Kidney (tissue), 14 donors: ENCODE results near the gene SH3RF3. TPM values are rescaled to one million over a fixed set of nuclear protein-coding genes. Genes with fewer than 3 reads are reported as not detected.

Experiments
- DNase-seq, 5 donors: peaks; one replicate each; pipeline ENCODE4 v3.0.0-alpha.2; 2013 to 2020
- FAIRE-seq: peaks from 2 replicates; lab custom pipeline; 2012; peaks lifted over from hg19 to GRCh38; lab: Jason Lieb, UNC
- H3K27ac ChIP-seq, 2 donors: one replicate each; pipeline ENCODE4 v1.7.0; 2013; ENCODE audit warnings: low read depth in 2 of 2, low read length in 2 of 2, inconsistent platforms in 1 of 2
- H3K27me3 ChIP-seq: one replicate; pipeline ENCODE4 v1.7.1; 2013; ENCODE audit warnings: low read length, inconsistent platforms; ENCODE audit not compliant: control insufficient read depth, insufficient read depth
- H3K36me3 ChIP-seq, 3 donors: one replicate each; pipeline versions ENCODE4 v1.7.0 to v1.7.1; 2013; ENCODE audit warnings: low read length in 3 of 3, control low read depth in 1 of 3, inconsistent platforms in 1 of 3; ENCODE audit not compliant: insufficient read depth in 3 of 3, control insufficient read depth in 2 of 3
- H3K4me1 ChIP-seq, 3 donors: one replicate each; pipeline versions ENCODE4 v1.7.0 to v1.7.1; 2013; ENCODE audit warnings: low read length in 3 of 3, inconsistent platforms in 1 of 3, low read depth in 1 of 3; ENCODE audit not compliant: control insufficient read depth in 2 of 3, insufficient read depth in 2 of 3
- H3K4me3 ChIP-seq, 3 donors: one replicate each; pipeline versions ENCODE4 v1.7.0 to v1.8.1; 2013; ENCODE audit warnings: low read length in 3 of 3, control low read depth in 1 of 3, inconsistent platforms in 1 of 3
- H3K9ac ChIP-seq, 3 donors: one replicate each; pipeline versions ENCODE4 v1.7.0 to v1.7.1; 2013; ENCODE audit warnings: low read length in 3 of 3, control low read depth in 1 of 3, inconsistent platforms in 1 of 3
- H3K9me3 ChIP-seq, 3 donors: one replicate each; pipeline versions ENCODE4 v1.7.0 to v1.7.1; 2013; ENCODE audit warnings: low read length in 3 of 3, control low read depth in 1 of 3, inconsistent platforms in 1 of 3; ENCODE audit not compliant: control insufficient read depth in 2 of 3, insufficient read depth in 1 of 3
- intact Hi-C: fragments of 100-400 bp; cut with DNase I; formaldehyde crosslinking; loops from one replicate; pipeline ENCODE4 v1.11.1; 2022
- polyA plus RNA-seq: library from polyadenylated mRNA; stranded (reverse); fragments of 350-450 nt; fragmentation: Illumina TruSeq; extraction: RNeasy Lipid Tissue Mini Kit (QIAGEN cat#74804); gene quantifications from one replicate; pipeline ENCODE4 v1.2.3, GENCODE V29; 2014; ENCODE audit warnings: low read depth, low replicate concordance; ENCODE audit not compliant: insufficient read depth
- total RNA-seq: library from RNA; stranded (reverse); fragmentation: NEBNext Ultra II Directional; extraction: Animal tissue kit (Norgen Biotek cat#: 25700); gene quantifications from one replicate; pipeline ENCODE4 v1.2.1, GENCODE V29; 2021
- TF ChIP-seq, protein P1 (sequence below): IDR thresholded peaks from 3 replicates; pipeline ENCODE4 v1.5.1; 2012; ENCODE audit warnings: mild to moderate bottlenecking, moderate library complexity, borderline replicate concordance; ENCODE audit not compliant: insufficient read depth; ENCODE audit errors: extremely low read depth
- donor health status: control.
- donor health status: control.
- donor health status: control.
- donor health status: control.
- donor health status: control.
- donor health status: DM: yes; HTN: yes; CAD: no.
- donor health status: Normal renal cell carcinoma (clear cell type).

Gene SH3RF3
- total and polyA plus RNA-seq, 2 donors from 2014 or later: 1.7 to 10.7 TPM

DNA sequence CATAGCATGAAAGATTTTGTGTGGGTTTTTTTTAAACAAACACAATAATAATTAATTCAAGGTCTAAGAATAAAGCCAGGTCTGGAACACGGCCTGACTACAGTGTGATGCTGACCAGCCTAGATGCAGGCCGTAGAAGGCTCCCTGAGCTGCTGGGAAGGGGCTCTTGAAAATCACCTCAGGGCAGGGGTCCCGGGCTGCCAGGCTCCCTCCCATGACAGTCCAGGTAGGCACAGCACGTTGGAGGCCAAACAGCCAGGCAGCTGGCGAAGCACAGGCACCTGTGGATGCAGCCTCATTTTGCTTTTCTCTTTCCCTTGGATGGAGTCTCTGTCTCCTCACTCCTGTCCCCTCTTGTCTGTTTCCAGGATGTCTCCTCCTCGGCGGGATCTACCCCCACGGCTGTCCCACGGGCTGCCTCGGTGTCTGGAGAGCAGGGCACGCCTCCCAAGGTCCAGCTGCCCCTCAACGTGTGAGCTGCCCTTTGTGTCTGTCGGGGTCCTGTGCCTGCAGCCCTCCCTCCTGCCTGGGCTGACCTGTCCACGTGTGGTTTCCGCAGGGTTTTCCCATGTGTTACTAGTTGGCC, 290.3 kb downstream of the SH3RF3 start:
- intact Hi-C loops: no loop called here
- Histone ChIP-seq H3K4me3 (no peak overlapping the region), H3K36me3 (no peaks in the 10 kb centered on the region), H3K27ac (no peak overlapping the region), H3K4me1 (no peaks in the 10 kb centered on the region), H3K27me3 (no peaks in the 10 kb centered on the region), H3K9me3 (no peaks in the 10 kb centered on the region), H3K9ac (no peak overlapping the region)
- peak in 1 of 5 donors; percentile 68 for DNase-seq
- TF ChIP-seq, protein P1, sequence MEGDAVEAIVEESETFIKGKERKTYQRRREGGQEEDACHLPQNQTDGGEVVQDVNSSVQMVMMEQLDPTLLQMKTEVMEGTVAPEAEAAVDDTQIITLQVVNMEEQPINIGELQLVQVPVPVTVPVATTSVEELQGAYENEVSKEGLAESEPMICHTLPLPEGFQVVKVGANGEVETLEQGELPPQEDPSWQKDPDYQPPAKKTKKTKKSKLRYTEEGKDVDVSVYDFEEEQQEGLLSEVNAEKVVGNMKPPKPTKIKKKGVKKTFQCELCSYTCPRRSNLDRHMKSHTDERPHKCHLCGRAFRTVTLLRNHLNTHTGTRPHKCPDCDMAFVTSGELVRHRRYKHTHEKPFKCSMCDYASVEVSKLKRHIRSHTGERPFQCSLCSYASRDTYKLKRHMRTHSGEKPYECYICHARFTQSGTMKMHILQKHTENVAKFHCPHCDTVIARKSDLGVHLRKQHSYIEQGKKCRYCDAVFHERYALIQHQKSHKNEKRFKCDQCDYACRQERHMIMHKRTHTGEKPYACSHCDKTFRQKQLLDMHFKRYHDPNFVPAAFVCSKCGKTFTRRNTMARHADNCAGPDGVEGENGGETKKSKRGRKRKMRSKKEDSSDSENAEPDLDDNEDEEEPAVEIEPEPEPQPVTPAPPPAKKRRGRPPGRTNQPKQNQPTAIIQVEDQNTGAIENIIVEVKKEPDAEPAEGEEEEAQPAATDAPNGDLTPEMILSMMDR: no peak
- no peak for FAIRE-seq

DNA sequence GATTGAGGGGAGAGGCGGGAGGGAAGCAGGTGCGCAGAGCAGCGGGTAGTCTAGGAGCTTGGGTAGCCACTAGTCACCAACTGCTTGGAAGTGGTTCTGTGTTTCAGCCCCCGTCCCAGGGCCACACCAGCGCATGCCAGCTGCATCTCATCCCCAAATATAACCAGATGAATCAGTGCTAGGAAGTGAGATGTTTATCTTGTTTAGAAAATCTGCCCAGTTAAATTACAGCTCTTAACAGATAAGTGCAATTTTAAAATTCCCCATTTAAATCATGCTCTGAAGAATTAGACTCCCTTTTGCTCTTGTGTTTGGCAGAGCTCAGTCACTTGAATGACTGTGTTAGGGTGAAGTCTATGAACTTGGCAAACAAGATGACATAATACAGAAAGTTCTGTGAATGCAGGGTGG, 291.0 kb downstream of the SH3RF3 start:
- Histone ChIP-seq H3K4me1 (no peaks in the 10 kb centered on the region), H3K27me3 (no peaks in the 10 kb centered on the region), H3K4me3 (no peak overlapping the region), H3K36me3 (no peaks in the 10 kb centered on the region), H3K9ac (no peak overlapping the region), H3K9me3 (no peaks in the 10 kb centered on the region), H3K27ac (no peak overlapping the region)
- DNase-seq (peak in 3 of 5 donors; percentile 20 to 56 (median 42)), FAIRE-seq (no peak)
- intact Hi-C loops: no loop called here
- TF ChIP-seq, protein P1: no peak

DNA sequence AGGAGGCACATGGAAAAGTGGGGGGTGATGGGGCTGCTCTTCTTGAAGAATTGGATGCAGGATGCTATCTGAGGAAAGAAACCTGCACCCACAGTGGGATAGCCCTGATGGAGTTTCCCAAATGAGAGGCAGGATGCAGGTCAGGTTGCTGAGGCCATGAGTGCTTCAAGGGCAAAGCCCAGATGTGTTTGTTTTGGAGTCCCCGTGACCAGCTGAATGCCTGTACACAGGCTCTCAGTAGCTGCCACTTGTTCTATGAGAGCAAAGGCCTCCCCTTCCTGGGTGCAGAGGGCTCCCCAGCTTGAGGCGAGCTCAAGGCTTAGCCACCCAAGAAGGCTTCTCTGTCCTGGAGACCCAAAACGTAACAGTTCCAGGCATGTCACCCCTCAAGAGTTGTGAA, 292.1 kb downstream of the SH3RF3 start:
- no peak overlapping the region for H3K9ac ChIP-seq
- H3K4me1 ChIP-seq: no peaks in the 10 kb centered on the region
- no peak for FAIRE-seq
- DNase-seq: peak in 1 of 5 donors; percentile 15
- no peak overlapping the region for H3K4me3 ChIP-seq
- H3K9me3 ChIP-seq: no peaks in the 10 kb centered on the region
- TF ChIP-seq, protein P1: no peak
- no peak overlapping the region for H3K27ac ChIP-seq
- no peaks in the 10 kb centered on the region for H3K36me3 ChIP-seq
- intact Hi-C loops: no loop called here
- no peaks in the 10 kb centered on the region for H3K27me3 ChIP-seq

GRCh38 chr2:109421642-109422041, 292.6 kb downstream of the SH3RF3 start:
- Histone ChIP-seq H3K9ac (no peak overlapping the region), H3K9me3 (no peaks in the 10 kb centered on the region), H3K4me1 (no peaks in the 10 kb centered on the region), H3K4me3 (no peak overlapping the region), H3K27me3 (no peaks in the 10 kb centered on the region), H3K27ac (no peak overlapping the region), H3K36me3 (no peaks in the 10 kb centered on the region)
- intact Hi-C loops: no loop called here
- FAIRE-seq: no peak
- TF ChIP-seq, protein P1: no peak
- no peak for DNase-seq
